ENCODE data around the gene CHRM2. TPM values are rescaled to one million over a fixed set of nuclear protein-coding genes. Genes with fewer than 3 reads are reported as not detected.

CHRM2 gene
- total RNA-seq, 4 donors from 2014 or later, result not detected

- no peaks in the 10 kb centered on the region for H3K36me3 ChIP-seq
- no peak overlapping the region for H3K4me3 ChIP-seq
- H3K9me3 ChIP-seq, result no peaks in the 10 kb centered on the region
- H3K4me1 ChIP-seq, result no peaks in the 10 kb centered on the region
- no peak for DNase-seq (ENCODE audit: low spot score in 2 of 2)
- TF ChIP-seq POLR2A (IDR thresholded peaks at IDR 0.05), result no peak
- TF ChIP-seq EP300 (IDR thresholded peaks at IDR 0.05), result no peak
- TF ChIP-seq CTCF (IDR thresholded peaks at IDR 0.05), result no peak
- no peak overlapping the region for H3K27ac ChIP-seq
- 58 to 76% methylated on average over 2 of the region's 2 CpGs for whole genome bisulfite sequencing, 2 donors
- no peaks in the 10 kb centered on the region for H3K27me3 ChIP-seq
These were observed 29.2 kb downstream of the CHRM2 start for GRCh38 chr7:136897676-136898075.

DNA sequence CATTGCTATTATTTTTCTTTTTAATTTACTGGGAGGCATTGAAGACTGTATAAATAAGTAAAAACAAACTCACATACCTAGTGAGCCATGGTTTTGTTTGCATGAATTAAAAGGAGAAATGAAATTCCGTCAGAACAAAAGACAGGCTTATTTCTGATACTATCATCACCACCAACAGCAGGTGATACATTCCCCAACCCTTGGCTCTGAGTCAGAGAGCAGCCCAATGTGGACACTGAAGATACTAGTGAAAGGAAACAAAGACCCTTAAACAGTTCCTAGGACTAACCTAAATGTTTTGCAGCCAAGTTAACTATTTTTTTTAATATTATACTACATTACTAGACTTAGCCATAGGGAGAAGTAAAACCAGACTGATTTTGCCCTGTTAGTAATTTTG, 31.6 kb downstream of the CHRM2 start:
- H3K9me3 ChIP-seq, result no peaks in the 10 kb centered on the region
- no peaks in the 10 kb centered on the region for H3K27me3 ChIP-seq
- no peak overlapping the region for H3K27ac ChIP-seq
- no peaks in the 10 kb centered on the region for H3K4me1 ChIP-seq
- H3K4me3 ChIP-seq, result no peak overlapping the region
- no peak for DNase-seq (ENCODE audit: low spot score in 2 of 2)
- no peak for TF ChIP-seq CTCF (IDR thresholded peaks at IDR 0.05)
- no peak for TF ChIP-seq POLR2A (IDR thresholded peaks at IDR 0.05)
- TF ChIP-seq EP300 (IDR thresholded peaks at IDR 0.05), result no peak
- no peaks in the 10 kb centered on the region for H3K36me3 ChIP-seq
- 54 to 58% methylated on average over 1 of the region's 1 CpG for WGBS, 2 donors

DNA sequence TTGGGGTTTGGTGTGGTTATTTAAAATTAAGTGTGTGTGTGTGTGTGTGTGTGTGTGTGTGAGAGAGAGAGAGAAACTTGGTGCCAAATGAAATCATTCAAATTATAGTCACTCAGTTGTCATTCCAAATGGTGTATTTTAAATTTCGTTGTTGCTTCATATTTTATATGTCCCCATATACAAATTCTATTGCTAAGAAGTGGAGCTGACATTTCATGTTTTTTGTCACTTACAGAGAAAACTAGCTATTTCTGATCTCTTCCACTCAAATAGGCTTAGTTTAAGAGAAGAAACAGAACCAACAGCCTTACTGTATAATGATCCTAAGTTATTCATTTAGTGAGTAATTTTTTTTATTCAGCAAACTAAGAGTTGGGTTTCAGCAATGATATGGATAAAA, 42.3 kb downstream of the CHRM2 start:
- no peaks in the 10 kb centered on the region for H3K36me3 ChIP-seq
- H3K4me3 ChIP-seq, result no peak overlapping the region
- no peak overlapping the region for H3K27ac ChIP-seq
- DNase-seq (ENCODE audit: low spot score in 2 of 2), result no peak
- TF ChIP-seq EP300 (IDR thresholded peaks at IDR 0.05) (no peak), POLR2A (IDR thresholded peaks at IDR 0.05) (no peak), CTCF (IDR thresholded peaks at IDR 0.05) (no peak)
- no peaks in the 10 kb centered on the region for H3K9me3 ChIP-seq
- no peaks in the 10 kb centered on the region for H3K4me1 ChIP-seq
- H3K27me3 ChIP-seq, result no peaks in the 10 kb centered on the region
- WGBS, 2 donors, result 62 to 64% methylated on average over 1 of the region's 1 CpG

DNA sequence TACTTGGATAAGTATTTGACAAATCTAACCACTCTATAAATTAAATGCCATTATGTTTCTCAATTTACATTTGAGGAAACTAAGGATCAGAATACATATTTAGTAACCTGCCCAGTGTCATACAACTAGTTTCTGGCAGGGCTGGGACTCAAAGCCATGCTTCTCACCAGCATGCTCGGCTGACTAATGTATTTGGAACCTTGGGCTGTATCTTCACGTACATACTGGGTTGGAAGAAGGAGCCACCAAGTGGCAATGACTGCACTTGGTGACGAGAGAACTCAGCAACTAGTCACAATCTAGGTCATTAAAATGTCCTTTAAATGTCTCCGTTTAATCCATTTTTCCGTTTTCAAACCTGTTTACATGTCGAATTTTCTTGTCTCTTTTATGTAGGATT, 42.9 kb downstream of the CHRM2 start:
- TF ChIP-seq EP300 (IDR thresholded peaks at IDR 0.05), result no peak
- TF ChIP-seq POLR2A (IDR thresholded peaks at IDR 0.05), result no peak
- no peak for TF ChIP-seq CTCF (IDR thresholded peaks at IDR 0.05)
- H3K4me3 ChIP-seq, result no peak overlapping the region
- no peaks in the 10 kb centered on the region for H3K27me3 ChIP-seq
- no peaks in the 10 kb centered on the region for H3K9me3 ChIP-seq
- WGBS, 2 donors, result 48 to 55% methylated on average over 6 of the region's 6 CpGs
- DNase-seq (ENCODE audit: low spot score in 2 of 2), result no peak
- no peaks in the 10 kb centered on the region for H3K4me1 ChIP-seq
- H3K27ac ChIP-seq, result no peak overlapping the region
- no peaks in the 10 kb centered on the region for H3K36me3 ChIP-seq

- no peak overlapping the region for H3K4me3 ChIP-seq
- no peak overlapping the region for H3K27ac ChIP-seq
- H3K36me3 ChIP-seq, result no peaks in the 10 kb centered on the region
- H3K4me1 ChIP-seq, result no peaks in the 10 kb centered on the region
- no peak for DNase-seq (ENCODE audit: low spot score in 2 of 2)
- no peaks in the 10 kb centered on the region for H3K9me3 ChIP-seq
- 46 to 50% methylated on average over 3 of the region's 3 CpGs for whole genome bisulfite sequencing, 2 donors
- no peak for TF ChIP-seq POLR2A (IDR thresholded peaks at IDR 0.05)
- TF ChIP-seq CTCF (IDR thresholded peaks at IDR 0.05), result no peak
- TF ChIP-seq EP300 (IDR thresholded peaks at IDR 0.05), result no peak
- no peaks in the 10 kb centered on the region for H3K27me3 ChIP-seq
These were observed 43.9 kb downstream of the CHRM2 start for GRCh38 chr7:136912339-136912738.

Measured in tibial nerve (tissue), 4 donors.